ENCODE results near the gene PROCA1. TPM values are rescaled to one million over a fixed set of nuclear protein-coding genes. Genes with fewer than 3 reads are reported as not detected.
A peak's percentile ranks its signal among the peaks of the same experiment; 100 is the strongest.

PROCA1 gene
- total and polyA plus RNA-seq, 2 of the 13 experiments (the other 11 are each of a cell fraction or from before 2014, with no cell fraction given): 0.73 to 1.5 TPM

DNA sequence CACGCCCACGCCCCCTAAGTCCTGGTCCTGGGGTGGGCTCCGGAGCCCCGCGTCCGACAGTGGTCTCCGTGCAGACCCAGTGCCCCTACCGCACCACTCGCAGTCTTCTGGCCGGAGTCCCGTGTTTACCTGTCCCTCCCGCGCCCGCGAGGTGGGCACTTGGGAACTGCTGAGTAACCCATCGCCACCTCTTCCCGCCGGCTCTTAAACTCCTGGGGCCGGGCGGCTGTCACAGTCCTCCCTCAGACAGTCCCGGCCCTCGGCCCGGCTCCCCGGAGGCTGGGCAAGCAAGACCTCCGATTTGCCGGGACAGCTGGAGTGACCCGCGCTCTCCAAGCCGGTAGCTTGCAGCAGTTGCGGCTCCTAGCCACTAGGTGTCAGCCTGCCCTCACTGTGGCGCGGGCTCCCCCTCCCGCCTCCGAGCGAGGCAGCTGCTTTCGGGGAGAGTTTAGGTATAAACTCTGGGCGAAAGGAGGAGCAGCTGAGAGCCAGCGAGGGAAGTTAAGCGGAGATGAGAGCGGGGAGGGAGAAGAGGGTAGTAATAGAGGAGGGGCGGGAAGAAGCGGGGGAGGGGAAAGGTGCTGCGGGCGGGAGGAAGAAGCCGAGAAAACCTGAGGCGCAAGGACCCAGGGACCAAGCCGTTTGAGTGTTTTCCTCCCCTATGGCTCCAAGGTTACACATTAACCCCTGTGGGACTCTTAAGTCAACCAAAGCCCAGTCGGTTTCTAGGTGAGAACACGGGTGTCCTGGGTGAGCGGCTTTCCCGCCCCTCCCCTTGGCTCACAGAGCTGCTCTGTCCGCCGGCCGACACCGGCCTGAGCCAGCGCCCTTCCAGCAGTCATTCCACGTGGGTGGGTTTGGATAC lies 15.2 kb upstream of the PROCA1 start (continued):
- TF ChIP-seq HMG20A (CRISPR knock-in tag; IDR thresholded peaks at IDR 0.05; ENCODE audit: borderline replicate concordance) (no peak), ZNF770 (CRISPR knock-in tag; IDR thresholded peaks at IDR 0.05) (peak; percentile 69), ZNF605 (CRISPR knock-in tag; IDR thresholded peaks at IDR 0.05) (peak; percentile 84), ZMAT5 (CRISPR knock-in tag; IDR thresholded peaks at IDR 0.05; ENCODE audit: borderline replicate concordance, low read depth) (no peak), ZNF652 (CRISPR knock-in tag; IDR thresholded peaks at IDR 0.05; ENCODE audit: borderline replicate concordance, low read depth) (peak; percentile 77; the same call in 1 of the 2 replicates), ZNF234 (CRISPR knock-in tag; conservative IDR thresholded peaks at IDR 0.05) (no peak), ZNF333 (CRISPR knock-in tag; IDR thresholded peaks at IDR 0.05; ENCODE audit: borderline replicate concordance) (0 out of 2 replicates have a peak, but pooled peaks have one; percentile 23), SP4 (CRISPR knock-in tag; IDR thresholded peaks at IDR 0.05) (peak; percentile 32; the same call in 1 of the 2 replicates), KDM5A (IDR thresholded peaks at IDR 0.05; ENCODE audit: borderline replicate concordance, low read length) (peak; percentile 77), SMAD3 (CRISPR knock-in tag; IDR thresholded peaks at IDR 0.05) (peak; percentile 60; the same call in 1 of the 2 replicates), DR1 (CRISPR knock-in tag; IDR thresholded peaks at IDR 0.05) (0 out of 2 replicates have a peak, but pooled peaks have one; percentile 6), ETV5 (CRISPR knock-in tag; IDR thresholded peaks at IDR 0.05; ENCODE audit: borderline replicate concordance) (0 out of 2 replicates have a peak, but pooled peaks have one; percentile 25), GRHL1 (CRISPR knock-in tag; conservative IDR thresholded peaks at IDR 0.05) (no peak), FOXP1 (IDR thresholded peaks at IDR 0.05) (no peak), FOXP1 (CRISPR knock-in tag; IDR thresholded peaks at IDR 0.05) (no peak)
- TF ChIP-seq, protein P1, sequence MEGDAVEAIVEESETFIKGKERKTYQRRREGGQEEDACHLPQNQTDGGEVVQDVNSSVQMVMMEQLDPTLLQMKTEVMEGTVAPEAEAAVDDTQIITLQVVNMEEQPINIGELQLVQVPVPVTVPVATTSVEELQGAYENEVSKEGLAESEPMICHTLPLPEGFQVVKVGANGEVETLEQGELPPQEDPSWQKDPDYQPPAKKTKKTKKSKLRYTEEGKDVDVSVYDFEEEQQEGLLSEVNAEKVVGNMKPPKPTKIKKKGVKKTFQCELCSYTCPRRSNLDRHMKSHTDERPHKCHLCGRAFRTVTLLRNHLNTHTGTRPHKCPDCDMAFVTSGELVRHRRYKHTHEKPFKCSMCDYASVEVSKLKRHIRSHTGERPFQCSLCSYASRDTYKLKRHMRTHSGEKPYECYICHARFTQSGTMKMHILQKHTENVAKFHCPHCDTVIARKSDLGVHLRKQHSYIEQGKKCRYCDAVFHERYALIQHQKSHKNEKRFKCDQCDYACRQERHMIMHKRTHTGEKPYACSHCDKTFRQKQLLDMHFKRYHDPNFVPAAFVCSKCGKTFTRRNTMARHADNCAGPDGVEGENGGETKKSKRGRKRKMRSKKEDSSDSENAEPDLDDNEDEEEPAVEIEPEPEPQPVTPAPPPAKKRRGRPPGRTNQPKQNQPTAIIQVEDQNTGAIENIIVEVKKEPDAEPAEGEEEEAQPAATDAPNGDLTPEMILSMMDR (CRISPR knock-in tag; IDR thresholded peaks at IDR 0.05): peak; percentile 99
- TF ChIP-seq, protein P2, sequence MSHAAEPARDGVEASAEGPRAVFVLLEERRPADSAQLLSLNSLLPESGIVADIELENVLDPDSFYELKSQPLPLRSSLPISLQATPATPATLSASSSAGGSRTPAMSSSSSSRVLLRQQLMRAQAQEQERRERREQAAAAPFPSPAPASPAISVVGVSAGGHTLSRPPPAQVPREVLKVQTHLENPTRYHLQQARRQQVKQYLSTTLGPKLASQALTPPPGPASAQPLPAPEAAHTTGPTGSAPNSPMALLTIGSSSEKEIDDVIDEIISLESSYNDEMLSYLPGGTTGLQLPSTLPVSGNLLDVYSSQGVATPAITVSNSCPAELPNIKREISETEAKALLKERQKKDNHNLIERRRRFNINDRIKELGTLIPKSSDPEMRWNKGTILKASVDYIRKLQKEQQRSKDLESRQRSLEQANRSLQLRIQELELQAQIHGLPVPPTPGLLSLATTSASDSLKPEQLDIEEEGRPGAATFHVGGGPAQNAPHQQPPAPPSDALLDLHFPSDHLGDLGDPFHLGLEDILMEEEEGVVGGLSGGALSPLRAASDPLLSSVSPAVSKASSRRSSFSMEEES (CRISPR knock-in tag; IDR thresholded peaks at IDR 0.05): 0 out of 2 replicates have a peak, but pooled peaks have one; percentile 31
- TF ChIP-seq, protein P3, sequence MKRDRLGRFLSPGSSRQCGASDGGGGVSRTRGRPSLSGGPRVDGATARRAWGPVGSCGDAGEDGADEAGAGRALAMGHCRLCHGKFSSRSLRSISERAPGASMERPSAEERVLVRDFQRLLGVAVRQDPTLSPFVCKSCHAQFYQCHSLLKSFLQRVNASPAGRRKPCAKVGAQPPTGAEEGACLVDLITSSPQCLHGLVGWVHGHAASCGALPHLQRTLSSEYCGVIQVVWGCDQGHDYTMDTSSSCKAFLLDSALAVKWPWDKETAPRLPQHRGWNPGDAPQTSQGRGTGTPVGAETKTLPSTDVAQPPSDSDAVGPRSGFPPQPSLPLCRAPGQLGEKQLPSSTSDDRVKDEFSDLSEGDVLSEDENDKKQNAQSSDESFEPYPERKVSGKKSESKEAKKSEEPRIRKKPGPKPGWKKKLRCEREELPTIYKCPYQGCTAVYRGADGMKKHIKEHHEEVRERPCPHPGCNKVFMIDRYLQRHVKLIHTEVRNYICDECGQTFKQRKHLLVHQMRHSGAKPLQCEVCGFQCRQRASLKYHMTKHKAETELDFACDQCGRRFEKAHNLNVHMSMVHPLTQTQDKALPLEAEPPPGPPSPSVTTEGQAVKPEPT (CRISPR knock-in tag; IDR thresholded peaks at IDR 0.05; ENCODE audit: low read depth): peak; percentile 78; the same call in 1 of the 2 replicates

Measured in HepG2 (cell line).